Measurements from ENCODE around the gene MLXIP.

MLXIP gene

DNA sequence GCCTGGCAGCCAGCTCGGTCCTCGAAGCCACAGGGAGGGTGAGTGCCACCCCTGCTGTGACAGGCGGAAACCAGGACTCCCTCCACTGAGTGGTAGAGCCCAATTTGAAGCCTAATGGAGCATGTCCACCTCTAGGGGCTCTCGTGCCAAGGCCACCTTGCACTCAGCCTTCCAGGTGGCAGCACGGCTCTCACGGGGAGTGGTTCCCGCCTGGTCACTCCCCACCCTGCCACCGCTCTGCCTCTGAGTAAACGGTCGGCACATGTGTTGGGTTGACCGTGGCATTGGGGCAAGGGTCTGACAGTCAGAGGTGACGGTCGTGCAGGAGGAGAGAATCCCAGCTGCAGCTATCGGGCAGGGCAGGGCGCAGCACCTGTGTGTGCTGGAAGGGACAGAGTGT is 60.7 kb downstream of the MLXIP start:
- no peak overlapping the region for H3K9ac ChIP-seq (ENCODE audit: low read length)
- H3K4me2 ChIP-seq (ENCODE audit: low read depth, low read length), result no peak overlapping the region
- H3K36me3 ChIP-seq (replicated peaks; ENCODE audit: insufficient read depth, low read length), result no peaks in the 10 kb centered on the region
- no peak overlapping the region for H2AFZ ChIP-seq (ENCODE audit: low read length)
- no peaks in the 10 kb centered on the region for H3K79me2 ChIP-seq (ENCODE audit: low read length)
- H3K4me1 ChIP-seq (ENCODE audit: low read length), result no peaks in the 10 kb centered on the region
- no peaks in the 10 kb centered on the region for H3K9me3 ChIP-seq (replicated peaks; ENCODE audit: insufficient read depth, low read length)
- H3K27ac ChIP-seq (ENCODE audit: low read length), result no peak overlapping the region
- H3K4me3 ChIP-seq (ENCODE audit: low read length), result no peak overlapping the region
- no peaks in the 10 kb centered on the region for H3K27me3 ChIP-seq (replicated peaks; ENCODE audit: insufficient read depth, low read length)
- no peaks in the 10 kb centered on the region for H4K20me1 ChIP-seq (ENCODE audit: insufficient read depth, low read length)
- TF ChIP-seq EZH2 (optimal IDR thresholded peaks at IDR 0.05; ENCODE audit: low read depth, low read length) (no peak), EZH2phosphoT487 (IDR thresholded peaks at IDR 0.05; ENCODE audit: low read length) (no peak)
- TF ChIP-seq, protein P1, sequence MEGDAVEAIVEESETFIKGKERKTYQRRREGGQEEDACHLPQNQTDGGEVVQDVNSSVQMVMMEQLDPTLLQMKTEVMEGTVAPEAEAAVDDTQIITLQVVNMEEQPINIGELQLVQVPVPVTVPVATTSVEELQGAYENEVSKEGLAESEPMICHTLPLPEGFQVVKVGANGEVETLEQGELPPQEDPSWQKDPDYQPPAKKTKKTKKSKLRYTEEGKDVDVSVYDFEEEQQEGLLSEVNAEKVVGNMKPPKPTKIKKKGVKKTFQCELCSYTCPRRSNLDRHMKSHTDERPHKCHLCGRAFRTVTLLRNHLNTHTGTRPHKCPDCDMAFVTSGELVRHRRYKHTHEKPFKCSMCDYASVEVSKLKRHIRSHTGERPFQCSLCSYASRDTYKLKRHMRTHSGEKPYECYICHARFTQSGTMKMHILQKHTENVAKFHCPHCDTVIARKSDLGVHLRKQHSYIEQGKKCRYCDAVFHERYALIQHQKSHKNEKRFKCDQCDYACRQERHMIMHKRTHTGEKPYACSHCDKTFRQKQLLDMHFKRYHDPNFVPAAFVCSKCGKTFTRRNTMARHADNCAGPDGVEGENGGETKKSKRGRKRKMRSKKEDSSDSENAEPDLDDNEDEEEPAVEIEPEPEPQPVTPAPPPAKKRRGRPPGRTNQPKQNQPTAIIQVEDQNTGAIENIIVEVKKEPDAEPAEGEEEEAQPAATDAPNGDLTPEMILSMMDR (IDR thresholded peaks at IDR 0.05; ENCODE audit: low read length), result no peak
- H3F3A ChIP-seq (ENCODE audit: insufficient read depth, low read length), result no peaks in the 10 kb centered on the region
- no peak for DNase-seq
- H3K9me2 ChIP-seq (replicated peaks; ENCODE audit: insufficient read depth, low read length), result no peaks in the 10 kb centered on the region

DNA sequence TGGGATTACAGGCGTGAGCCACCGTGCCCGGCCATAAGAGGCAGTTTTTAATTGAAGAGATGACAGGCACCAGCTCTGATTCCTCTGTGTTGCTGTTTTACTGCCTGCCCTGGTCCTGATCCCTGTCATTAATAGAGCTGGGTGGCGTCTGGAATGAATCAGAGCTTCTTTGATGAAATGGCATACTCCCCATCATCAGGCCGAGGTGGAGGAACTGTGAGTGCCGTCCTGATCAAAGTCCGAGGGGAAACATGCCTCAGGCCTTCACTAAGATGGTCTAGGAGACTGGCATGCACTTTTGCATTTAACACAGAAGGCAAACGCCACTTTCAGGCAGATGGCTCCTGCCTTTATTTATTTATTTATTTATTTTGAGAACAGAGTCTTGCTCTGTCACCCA is 61.4 kb downstream of the MLXIP start:
- Histone ChIP-seq H3K27me3 (replicated peaks; ENCODE audit: insufficient read depth, low read length) (no peaks in the 10 kb centered on the region), H3K4me2 (ENCODE audit: low read depth, low read length) (no peak overlapping the region), H3K9ac (ENCODE audit: low read length) (no peak overlapping the region), H3K36me3 (replicated peaks; ENCODE audit: insufficient read depth, low read length) (no peaks in the 10 kb centered on the region), H2AFZ (ENCODE audit: low read length) (no peak overlapping the region), H4K20me1 (ENCODE audit: insufficient read depth, low read length) (no peaks in the 10 kb centered on the region), H3K9me3 (replicated peaks; ENCODE audit: insufficient read depth, low read length) (no peaks in the 10 kb centered on the region), H3K79me2 (ENCODE audit: low read length) (no peaks in the 10 kb centered on the region), H3K9me2 (replicated peaks; ENCODE audit: insufficient read depth, low read length) (no peaks in the 10 kb centered on the region), H3F3A (ENCODE audit: insufficient read depth, low read length) (no peaks in the 10 kb centered on the region), H3K27ac (ENCODE audit: low read length) (no peak overlapping the region), H3K4me3 (ENCODE audit: low read length) (no peak overlapping the region), H3K4me1 (ENCODE audit: low read length) (no peaks in the 10 kb centered on the region)
- no peak for DNase-seq
- TF ChIP-seq EZH2 (optimal IDR thresholded peaks at IDR 0.05; ENCODE audit: low read depth, low read length), result no peak
- TF ChIP-seq, protein P1 (IDR thresholded peaks at IDR 0.05; ENCODE audit: low read length), result no peak
- no peak for TF ChIP-seq EZH2phosphoT487 (IDR thresholded peaks at IDR 0.05; ENCODE audit: low read length)

DNA sequence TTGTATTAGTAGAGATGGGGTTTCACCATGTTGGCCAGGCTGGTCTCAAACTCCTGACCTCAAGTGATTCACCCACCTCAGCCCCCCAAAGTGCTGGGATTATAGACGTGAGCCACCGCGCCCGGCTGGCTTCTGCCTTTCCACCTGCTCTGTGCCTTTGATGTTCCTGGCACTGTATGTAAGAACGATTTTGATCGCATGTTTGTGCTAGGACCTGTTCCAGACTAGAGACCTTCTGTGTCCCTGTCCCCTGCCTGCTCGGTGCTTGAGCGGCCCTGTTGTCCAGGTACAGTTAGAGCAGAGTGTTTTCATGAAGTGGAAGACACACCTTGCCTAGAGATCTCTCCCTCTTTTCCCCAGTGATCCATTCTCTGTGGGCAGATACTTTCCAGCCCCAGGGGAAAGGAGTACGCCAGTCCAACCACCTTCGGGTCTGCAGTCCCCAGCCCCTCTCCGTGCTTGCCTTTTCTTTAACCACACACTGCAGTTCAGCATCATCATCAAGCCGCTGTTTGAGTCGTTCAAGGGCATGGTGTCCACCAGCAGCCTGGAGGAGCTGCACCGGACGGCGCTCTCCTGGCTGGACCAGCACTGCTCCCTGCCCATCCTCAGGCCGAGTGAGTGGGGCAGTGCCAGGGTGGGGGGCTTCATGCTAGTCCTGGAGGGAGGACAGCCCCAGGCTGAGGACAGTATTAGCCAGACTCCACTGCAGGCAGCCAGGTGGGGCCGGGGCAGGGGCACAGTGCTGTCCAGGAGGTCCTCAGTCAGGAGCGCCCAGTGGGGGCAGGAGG is 62.1 kb downstream of the MLXIP start:
- Histone ChIP-seq H3K9ac (ENCODE audit: low read length) (no peak overlapping the region), H3K4me2 (ENCODE audit: low read depth, low read length) (no peak overlapping the region), H3K36me3 (replicated peaks; ENCODE audit: insufficient read depth, low read length) (no peaks in the 10 kb centered on the region), H3K4me3 (ENCODE audit: low read length) (no peak overlapping the region), H3K9me3 (replicated peaks; ENCODE audit: insufficient read depth, low read length) (no peaks in the 10 kb centered on the region), H3K27ac (ENCODE audit: low read length) (no peak overlapping the region), H4K20me1 (ENCODE audit: insufficient read depth, low read length) (no peaks in the 10 kb centered on the region), H3K9me2 (replicated peaks; ENCODE audit: insufficient read depth, low read length) (no peaks in the 10 kb centered on the region), H3K79me2 (ENCODE audit: low read length) (no peaks in the 10 kb centered on the region), H3K27me3 (replicated peaks; ENCODE audit: insufficient read depth, low read length) (no peaks in the 10 kb centered on the region), H3K4me1 (ENCODE audit: low read length) (no peaks in the 10 kb centered on the region), H2AFZ (ENCODE audit: low read length) (no peak overlapping the region), H3F3A (ENCODE audit: insufficient read depth, low read length) (no peaks in the 10 kb centered on the region)
- TF ChIP-seq EZH2phosphoT487 (IDR thresholded peaks at IDR 0.05; ENCODE audit: low read length), result no peak
- TF ChIP-seq, protein P1 (IDR thresholded peaks at IDR 0.05; ENCODE audit: low read length), result no peak
- no peak for TF ChIP-seq EZH2 (optimal IDR thresholded peaks at IDR 0.05; ENCODE audit: low read depth, low read length)
- DNase-seq, result no peak

Measured in MM.1S (cell line).